ENCODE data around the gene SARDH. TPM values are rescaled to one million over a fixed set of nuclear protein-coding genes. Genes with fewer than 3 reads are reported as not detected.

The SARDH gene
- polyA plus RNA-seq, 1 donor from 2014 or later: not detected

GRCh38 chr9:133704711-133705181, 33.4 kb downstream of the SARDH start:
- Histone ChIP-seq H3K4me2 (ENCODE audit: low read length) (no peak overlapping the region), H3K9ac (ENCODE audit: low read length) (no peak overlapping the region), H3K27ac (ENCODE audit: low read length) (no peak overlapping the region), H2AFZ (ENCODE audit: low read depth, low read length) (no peak overlapping the region), H3K36me3 (ENCODE audit: insufficient read depth, low read length) (no peaks in the 10 kb centered on the region), H3K9me3 (ENCODE audit: low read length) (no peaks in the 10 kb centered on the region), H3K4me3 (ENCODE audit: low read length) (no peak overlapping the region), H3F3A (ENCODE audit: insufficient read depth, low read length, poor library complexity, severe bottlenecking) (no peaks in the 10 kb centered on the region), H4K20me1 (ENCODE audit: insufficient read depth) (no peaks in the 10 kb centered on the region), H3K9me2 (ENCODE audit: insufficient read depth, low read length) (no peaks in the 10 kb centered on the region), H3K27me3 (ENCODE audit: insufficient read depth, low read depth, low read length) (no peaks in the 10 kb centered on the region), H3K79me2 (replicated peaks; ENCODE audit: insufficient read depth, low read length) (no peaks in the 10 kb centered on the region)
- TF ChIP-seq REST (IDR thresholded peaks at IDR 0.05; ENCODE audit: borderline replicate concordance) (no peak), MXI1 (conservative IDR thresholded peaks at IDR 0.05; ENCODE audit: poor library complexity, severe bottlenecking) (no peak), EZH2 (IDR thresholded peaks at IDR 0.05; ENCODE audit: borderline replicate concordance, insufficient read depth, low read length, poor library complexity, severe bottlenecking) (no peak), TAF1 (IDR thresholded peaks at IDR 0.05; ENCODE audit: low read depth) (no peak), SMC3 (conservative IDR thresholded peaks at IDR 0.05; ENCODE audit: poor library complexity) (no peak), CTCF (IDR thresholded peaks at IDR 0.05; ENCODE audit: poor library complexity, severe bottlenecking) (no peak), EP300 (conservative IDR thresholded peaks at IDR 0.05; ENCODE audit: poor library complexity, severe bottlenecking) (no peak), RAD21 (conservative IDR thresholded peaks at IDR 0.05) (no peak), POLR2AphosphoS5 (IDR thresholded peaks at IDR 0.05) (no peak)

- H3K9me2 ChIP-seq (ENCODE audit: insufficient read depth, low read length): no peaks in the 10 kb centered on the region
- H3K36me3 ChIP-seq (ENCODE audit: insufficient read depth, low read length): no peaks in the 10 kb centered on the region
- H3K27ac ChIP-seq (ENCODE audit: low read length): no peak overlapping the region
- H3K27me3 ChIP-seq (ENCODE audit: insufficient read depth, low read depth, low read length): no peaks in the 10 kb centered on the region
- no peaks in the 10 kb centered on the region for H4K20me1 ChIP-seq (ENCODE audit: insufficient read depth)
- H3K4me2 ChIP-seq (ENCODE audit: low read length): no peak overlapping the region
- no peak overlapping the region for H3K9ac ChIP-seq (ENCODE audit: low read length)
- H2AFZ ChIP-seq (ENCODE audit: low read depth, low read length): no peak overlapping the region
- H3K9me3 ChIP-seq (ENCODE audit: low read length): no peaks in the 10 kb centered on the region
- no peaks in the 10 kb centered on the region for H3F3A ChIP-seq (ENCODE audit: insufficient read depth, low read length, poor library complexity, severe bottlenecking)
- no peaks in the 10 kb centered on the region for H3K79me2 ChIP-seq (replicated peaks; ENCODE audit: insufficient read depth, low read length)
- no peak overlapping the region for H3K4me3 ChIP-seq (ENCODE audit: low read length)
- no peak for TF ChIP-seq POLR2AphosphoS5 (IDR thresholded peaks at IDR 0.05)
Measured at GRCh38 chr9:133703591-133704399, 34.4 kb downstream of the SARDH start.

Measured in neural cell (in vitro differentiated cells).